ENCODE measurements around the gene NEGR1.

GRCh38 chr1:71422221-71422620, 860.1 kb downstream of the NEGR1 start:
- no peak for TF ChIP-seq POLR2A (IDR thresholded peaks at IDR 0.05)
- no peak for TF ChIP-seq CTCF (IDR thresholded peaks at IDR 0.05)
- no peak for TF ChIP-seq POLR2AphosphoS5 (IDR thresholded peaks at IDR 0.05)
